Mesenchymal stem cell (in vitro differentiated cells and primary cell): ENCODE data around the gene ZNF285.
"Not testable (repeated sequence)": the region's sequence is repeated elsewhere in the genome, so short reads cannot be mapped to it uniquely, and the experiment has no call there.

Source experiments
- DNase-seq: peaks from one replicate; pipeline ENCODE4 v3.0.0-alpha.2; 2013
- H2AFZ ChIP-seq: one replicate; pipeline ENCODE4 v1.6.1; 2013; ENCODE audit warnings: low read depth, mild to moderate bottlenecking, control low read depth, inconsistent platforms, low read length, moderate library complexity
- H2AK5ac ChIP-seq: 2 replicates; pipeline ENCODE4 v1.6.1; 2013; ENCODE audit warnings: low read length, moderate library complexity, mild to moderate bottlenecking, inconsistent platforms; ENCODE audit not compliant: severe bottlenecking
- H2BK120ac ChIP-seq: one replicate; pipeline ENCODE4 v1.6.1; 2013; ENCODE audit warnings: low read depth, mild to moderate bottlenecking, inconsistent platforms, low read length, moderate library complexity
- H2BK12ac ChIP-seq, 2 experiments: one replicate each; pipeline ENCODE4 v1.6.1; 2013; ENCODE audit warnings: inconsistent platforms in 2 of 2, low read length in 2 of 2, mild to moderate bottlenecking in 2 of 2, moderate library complexity in 2 of 2, control low read depth in 1 of 2
- H2BK15ac ChIP-seq: one replicate; pipeline ENCODE4 v1.6.1; 2013; ENCODE audit warnings: mild to moderate bottlenecking, low read depth, inconsistent platforms; ENCODE audit not compliant: poor library complexity, severe bottlenecking
- H2BK5ac ChIP-seq: 2 replicates; pipeline ENCODE4 v1.6.1; 2013; ENCODE audit warnings: low read depth, mild to moderate bottlenecking, low read length, control low read depth, inconsistent platforms; ENCODE audit not compliant: poor library complexity, severe bottlenecking
- H3K14ac ChIP-seq, 2 experiments: one replicate each; pipeline ENCODE4 v1.6.1; 2013; ENCODE audit warnings: inconsistent platforms in 2 of 2, low read length in 2 of 2, control low read depth in 1 of 2, mild to moderate bottlenecking in 1 of 2, moderate library complexity in 1 of 2
- H3K18ac ChIP-seq, 2 experiments: one replicate each; pipeline ENCODE4 v1.6.1; 2013; ENCODE audit warnings: inconsistent platforms in 2 of 2, low read length in 2 of 2, control low read depth in 1 of 2, low read depth in 1 of 2, mild to moderate bottlenecking in 1 of 2
- H3K23ac ChIP-seq, 2 experiments: one replicate each; pipeline ENCODE4 v1.6.1; 2013; ENCODE audit warnings: inconsistent platforms in 2 of 2, low read length in 2 of 2, mild to moderate bottlenecking in 2 of 2, moderate library complexity in 2 of 2, control low read depth in 1 of 2
- H3K27ac ChIP-seq: 2 replicates; pipeline ENCODE4 v1.5.1; 2013; ENCODE audit warnings: mild to moderate bottlenecking, moderate library complexity, low read length, control low read depth, inconsistent platforms; ENCODE audit not compliant: poor library complexity, severe bottlenecking
- H3K27me3 ChIP-seq, 2 experiments: 2 replicates each; pipeline versions ENCODE4 v1.6.1 to v1.7.0; 2013; ENCODE audit warnings: low read length in 2 of 2, mild to moderate bottlenecking in 2 of 2, moderate library complexity in 2 of 2, control low read depth in 1 of 2, inconsistent platforms in 1 of 2; ENCODE audit not compliant: control insufficient read depth in 1 of 2, insufficient read depth in 1 of 2
- H3K36me3 ChIP-seq, 2 experiments: 2 replicates each; pipeline versions ENCODE4 v1.6.1 to v1.7.0; 2013; ENCODE audit warnings: low read length in 2 of 2, control low read depth in 1 of 2, inconsistent platforms in 1 of 2, low read depth in 1 of 2, mild to moderate bottlenecking in 1 of 2; ENCODE audit not compliant: insufficient read depth in 2 of 2, control insufficient read depth in 1 of 2
- H3K4ac ChIP-seq, 2 experiments: one replicate each; pipeline ENCODE4 v1.6.1; 2013; ENCODE audit warnings: inconsistent platforms in 2 of 2, low read length in 2 of 2, mild to moderate bottlenecking in 2 of 2, moderate library complexity in 2 of 2, control low read depth in 1 of 2, low read depth in 1 of 2
- H3K4me1 ChIP-seq: 2 replicates; pipeline ENCODE4 v1.6.1; 2013; ENCODE audit warnings: low read depth, low read length, control low read depth; ENCODE audit not compliant: control insufficient read depth, insufficient read depth
- H3K4me2 ChIP-seq: 2 replicates; pipeline ENCODE4 v1.6.1; 2013; ENCODE audit warnings: low read length, mild to moderate bottlenecking, inconsistent platforms; ENCODE audit not compliant: poor library complexity, severe bottlenecking
- H3K4me3 ChIP-seq, 2 experiments: 2 replicates each; pipeline versions ENCODE4 v1.5.1 to v1.7.0; 2013; ENCODE audit warnings: low read length in 2 of 2, mild to moderate bottlenecking in 2 of 2, control low read depth in 1 of 2, low read depth in 1 of 2; ENCODE audit not compliant: insufficient read depth in 1 of 2
- H3K79me1 ChIP-seq: replicated peaks from 2 replicates; pipeline ENCODE4 v1.6.1; 2013; ENCODE audit warnings: mild to moderate bottlenecking, control low read depth, low read length, inconsistent platforms; ENCODE audit not compliant: poor library complexity, severe bottlenecking
- H3K9ac ChIP-seq: 2 replicates; pipeline ENCODE4 v1.7.0; 2013; ENCODE audit warnings: mild to moderate bottlenecking, low read length, moderate library complexity
- H3K9me3 ChIP-seq: 2 replicates; pipeline ENCODE4 v1.7.0; 2013; ENCODE audit warnings: mild to moderate bottlenecking, low read length; ENCODE audit not compliant: control insufficient read depth
- H4K8ac ChIP-seq: one replicate; pipeline ENCODE4 v1.6.1; 2013; ENCODE audit warnings: inconsistent platforms, mild to moderate bottlenecking, low read length, moderate library complexity
- H4K91ac ChIP-seq: one replicate; pipeline ENCODE4 v1.6.1; 2013; ENCODE audit warnings: mild to moderate bottlenecking, low read length, inconsistent platforms
- WGBS: methylation state at CpG from one replicate; pipeline ENCODE4 v1.1.7; 2013; ENCODE audit warnings: mixed read lengths; 5-methylcytosine and 5-hydroxymethylcytosine counted together

ZNF285 gene

GRCh38 chr19:44435441-44435840, 34.0 kb upstream of the ZNF285 start:
- no peak overlapping the region for H4K8ac ChIP-seq
- H3K4ac ChIP-seq, result no peak overlapping the region
- no peak overlapping the region for H2AFZ ChIP-seq
- 92% methylated on average over 2 of the region's 2 CpGs for WGBS
- no peak overlapping the region for H4K91ac ChIP-seq
- no peak overlapping the region for H3K23ac ChIP-seq
- H3K4me2 ChIP-seq, result no peak overlapping the region
- H3K79me1 ChIP-seq, result peaks cover 21% of the 10 kb centered on the region
- no peaks in the 10 kb centered on the region for H3K4me1 ChIP-seq
- H3K4me3 ChIP-seq, result no peak overlapping the region
- H2BK5ac ChIP-seq, result no peak overlapping the region
- H3K27me3 ChIP-seq, result no peaks in the 10 kb centered on the region
- no peak overlapping the region for H2BK12ac ChIP-seq
- no peak overlapping the region for H3K9ac ChIP-seq
- no peak overlapping the region for H2AK5ac ChIP-seq
- H3K14ac ChIP-seq, result no peak overlapping the region
- H3K36me3 ChIP-seq, result peaks cover 33 to 44% of the 10 kb centered on the region in 2 experiments
- no peak overlapping the region for H3K18ac ChIP-seq
- H3K27ac ChIP-seq, result no peak overlapping the region
- DNase-seq, result no peak
- H3K9me3 ChIP-seq, result peaks cover 67% of the 10 kb centered on the region
- no peak overlapping the region for H2BK120ac ChIP-seq
- no peak overlapping the region for H2BK15ac ChIP-seq

- Histone ChIP-seq H2BK15ac (no peak overlapping the region), H3K27me3 (no peaks in the 10 kb centered on the region), H2AK5ac (no peak overlapping the region), H3K4me1 (no peaks in the 10 kb centered on the region), H2AFZ (no peak overlapping the region), H3K36me3 (peaks cover 47 to 51% of the 10 kb centered on the region in 2 experiments), H3K23ac (no peak overlapping the region), H3K4ac (no peak overlapping the region), H4K91ac (no peak overlapping the region), H2BK120ac (no peak overlapping the region), H3K4me3 (no peak overlapping the region), H3K9ac (no peak overlapping the region), H3K14ac (no peak overlapping the region), H2BK5ac (no peak overlapping the region), H3K27ac (no peak overlapping the region), H3K9me3 (peaks cover 88% of the 10 kb centered on the region), H3K18ac (no peak overlapping the region), H3K4me2 (no peak overlapping the region), H2BK12ac (no peak overlapping the region), H4K8ac (no peak overlapping the region), H3K79me1 (peaks cover 12% of the 10 kb centered on the region)
- DNase-seq, result no peak
- WGBS, result 92% methylated on average over 1 of the region's 1 CpG
Measured at GRCh38 chr19:44430956-44431355, 29.5 kb upstream of the ZNF285 start.

- H3K23ac ChIP-seq, H3K36me3 ChIP-seq, H3K9ac ChIP-seq, H2AFZ ChIP-seq, H3K27me3 ChIP-seq, H2BK12ac ChIP-seq, H2BK120ac ChIP-seq, H3K4me3 ChIP-seq, H3K14ac ChIP-seq, H3K27ac ChIP-seq, H3K18ac ChIP-seq, H3K4me1 ChIP-seq, H3K4ac ChIP-seq, H3K4me2 ChIP-seq, H4K8ac ChIP-seq, H4K91ac ChIP-seq, DNase-seq, H3K79me1 ChIP-seq, H2BK5ac ChIP-seq, H2AK5ac ChIP-seq, H2BK15ac ChIP-seq: not testable (repeated sequence)
- WGBS, result 82% methylated on average over 2 of the region's 15 CpGs
- H3K9me3 ChIP-seq, result peaks cover 27% of the 10 kb centered on the region
Measured at GRCh38 chr19:44415553-44415952, 14.1 kb upstream of the ZNF285 start.

GRCh38 chr19:44389268-44389667, 12.1 kb downstream of the ZNF285 start:
- H2BK15ac ChIP-seq, H2BK120ac ChIP-seq, DNase-seq, H3K79me1 ChIP-seq, H4K91ac ChIP-seq, H2AK5ac ChIP-seq, H4K8ac ChIP-seq, H2BK12ac ChIP-seq, H3K4me3 ChIP-seq, H2BK5ac ChIP-seq, H3K27ac ChIP-seq, H3K14ac ChIP-seq, H3K18ac ChIP-seq, H3K23ac ChIP-seq, H3K9ac ChIP-seq, H3K4me2 ChIP-seq, H3K27me3 ChIP-seq, H2AFZ ChIP-seq, H3K4ac ChIP-seq, H3K4me1 ChIP-seq: not testable (repeated sequence)
- H3K36me3 ChIP-seq, result peaks cover 0 to 22% of the 10 kb centered on the region in 2 experiments
- WGBS, result 80% methylated on average over 2 of the region's 4 CpGs
- peaks cover 24% of the 10 kb centered on the region for H3K9me3 ChIP-seq
